Stomach (tissue), 9 donors: ENCODE measurements around the gene LRRC63. TPM values are rescaled to one million over a fixed set of nuclear protein-coding genes. Genes with fewer than 3 reads are reported as not detected.
A peak's percentile ranks its signal among the peaks of the same experiment; 100 is the strongest.

Experiments
- DNase-seq, 2 donors: peaks; one replicate each; pipeline versions ENCODE4 v3.0.0 to v3.0.0-alpha.2; 2013 to 2019
- H3K27ac ChIP-seq, 5 donors: fragments of 200-600 bp in 4 of 5; sonication (generic) in 4 of 5; one replicate each; pipeline ENCODE4 v1.5.1; 2013 to 2019; ENCODE audit warnings: mild to moderate bottlenecking in 1 of 5, moderate library complexity in 1 of 5
- H3K27me3 ChIP-seq, 3 donors: fragments of 200-600 bp; sonication (generic); one replicate each; pipeline ENCODE4 v1.5.1; 2017 to 2019; ENCODE audit warnings: mixed run types in 1 of 3
- H3K36me3 ChIP-seq, 4 donors: fragments of 200-600 bp; sonication (generic); 1 replicate in 3 of 4; 2 replicates in 1 of 4; pipeline ENCODE4 v1.5.1; 2016 to 2019
- H3K4me1 ChIP-seq, 4 donors: fragments of 200-600 bp; sonication (generic); one replicate each; pipeline ENCODE4 v1.5.1; 2016 to 2019
- H3K4me3 ChIP-seq, 4 donors: fragments of 200-600 bp; sonication (generic) in 3 of 4; one replicate each; pipeline ENCODE4 v1.5.1; 2016 to 2019; ENCODE audit warnings: mild to moderate bottlenecking in 1 of 4
- H3K9me3 ChIP-seq, 4 donors: fragments of 200-600 bp; sonication (generic); one replicate each; pipeline ENCODE4 v1.5.1; 2016 to 2019
- CTCF ChIP-seq, 7 experiments: fragments of 450-650 bp in 4 of 7; fragments of 200-600 bp in 3 of 7; sonication (generic) in 3 of 7; IDR thresholded peaks; one replicate each; pipeline ENCODE4 v1.5.1; 2016 to 2019; ENCODE audit warnings: antibody characterized with exemption in 7 of 7, control low read depth in 2 of 7, mild to moderate bottlenecking in 1 of 7
- EP300 ChIP-seq: sonication (generic); formaldehyde crosslinking; IDR thresholded peaks from one replicate; pipeline ENCODE4 v1.6.1; 2017; ENCODE audit warnings: antibody characterized with exemption
- POLR2A ChIP-seq, 4 donors: fragments of 450-650 bp; IDR thresholded peaks; one replicate each; pipeline ENCODE4 v1.6.1; 2016; ENCODE audit warnings: antibody characterized with exemption in 4 of 4, control low read depth in 2 of 4, mild to moderate bottlenecking in 1 of 4, moderate library complexity in 1 of 4
- POLR2AphosphoS5 ChIP-seq, 3 donors: sonication (generic); formaldehyde crosslinking; IDR thresholded peaks; one replicate each; pipeline ENCODE4 v1.6.1; 2016; ENCODE audit warnings: antibody characterized with exemption in 3 of 3
- WGBS, 5 donors: extraction: QIAGEN DNeasy Blood & Tissue Kit in 3 of 5; methylation state at CpG; one replicate each; pipeline versions ENCODE4 v1.1.5 to v1.1.7; 2013 to 2018; 5-methylcytosine and 5-hydroxymethylcytosine counted together
- intact Hi-C: fragments of 100-400 bp; cut with DNase I; formaldehyde crosslinking; loops from one replicate; pipeline ENCODE4 v1.15.1; 2023; ENCODE audit warnings: low total_unique reads
- polyA plus RNA-seq, 3 donors: library from polyadenylated mRNA; stranded (reverse); fragments of 200-250 nt; gene quantifications; one replicate each; pipeline ENCODE4 v1.2.3, GENCODE V29; 2013
- total RNA-seq, 5 donors: library from RNA; depleted of rRNA; stranded (reverse); fragments of >200 nt; gene quantifications; one replicate each; pipeline versions ENCODE4 v1.1.0 to v1.2.3, GENCODE V29; 2014 to 2016
- donor health status: healthy with polysubstance abuse.
- donor health status: Bipolar disorder and iron deficiency.
- donor health status: healthy.

LRRC63 gene
- total and polyA plus RNA-seq, 8 donors = 0.73 TPM; not detected in 7

DNA sequence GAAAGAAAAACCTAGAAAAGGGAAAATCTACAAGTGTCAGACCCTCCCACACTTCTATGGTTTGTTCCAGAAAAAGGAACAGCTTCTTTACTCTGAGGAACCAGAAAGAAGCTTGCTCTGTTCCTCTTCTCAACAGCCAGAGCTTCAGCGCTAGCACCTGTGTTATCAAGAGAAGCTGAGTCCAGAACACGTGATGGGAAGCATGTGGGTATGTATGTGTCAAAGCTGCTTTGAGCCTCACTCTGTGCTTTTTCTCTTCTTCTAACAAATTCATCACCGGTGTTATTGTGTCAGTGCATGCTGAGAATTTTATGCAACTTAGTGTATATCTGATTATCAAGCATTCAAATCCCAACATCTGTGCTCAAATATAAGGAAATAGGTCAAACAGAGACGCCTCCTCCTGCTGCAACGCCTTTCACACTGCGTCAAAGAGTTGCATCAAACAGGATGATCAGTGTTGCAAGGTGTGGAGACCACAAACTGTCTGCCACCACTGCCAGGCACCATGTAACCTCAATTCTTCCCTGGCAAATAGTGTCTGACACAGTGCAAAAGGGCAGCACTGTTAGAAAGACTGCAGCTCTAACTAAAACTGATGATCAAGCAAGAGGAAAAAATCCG, 83.9 kb downstream of the LRRC63 start:
- Histone ChIP-seq H3K4me3 (no peak overlapping the region), H3K27me3 (no peaks in the 10 kb centered on the region), H3K9me3 (no peaks in the 10 kb centered on the region), H3K4me1 (peaks cover 9 to 37% (median 17%) of the 10 kb centered on the region in 4 donors), H3K27ac (peak overlapping the region in 4 of 5 donors; percentile 28 to 73 (median 54)), H3K36me3 (no peaks in the 10 kb centered on the region)
- TF ChIP-seq CTCF (IDR thresholded peaks at IDR 0.05) (no peak), POLR2A (IDR thresholded peaks at IDR 0.05) (no peak), POLR2AphosphoS5 (IDR thresholded peaks at IDR 0.05) (peak in 1 of 3 donors; percentile 33)
- peak; percentile 34 to 45 for DNase-seq
- intact Hi-C loops = no loop called here
- WGBS, 5 donors = 47 to 66% (median 54%) methylated on average over 7 of the region's 7 CpGs

DNA sequence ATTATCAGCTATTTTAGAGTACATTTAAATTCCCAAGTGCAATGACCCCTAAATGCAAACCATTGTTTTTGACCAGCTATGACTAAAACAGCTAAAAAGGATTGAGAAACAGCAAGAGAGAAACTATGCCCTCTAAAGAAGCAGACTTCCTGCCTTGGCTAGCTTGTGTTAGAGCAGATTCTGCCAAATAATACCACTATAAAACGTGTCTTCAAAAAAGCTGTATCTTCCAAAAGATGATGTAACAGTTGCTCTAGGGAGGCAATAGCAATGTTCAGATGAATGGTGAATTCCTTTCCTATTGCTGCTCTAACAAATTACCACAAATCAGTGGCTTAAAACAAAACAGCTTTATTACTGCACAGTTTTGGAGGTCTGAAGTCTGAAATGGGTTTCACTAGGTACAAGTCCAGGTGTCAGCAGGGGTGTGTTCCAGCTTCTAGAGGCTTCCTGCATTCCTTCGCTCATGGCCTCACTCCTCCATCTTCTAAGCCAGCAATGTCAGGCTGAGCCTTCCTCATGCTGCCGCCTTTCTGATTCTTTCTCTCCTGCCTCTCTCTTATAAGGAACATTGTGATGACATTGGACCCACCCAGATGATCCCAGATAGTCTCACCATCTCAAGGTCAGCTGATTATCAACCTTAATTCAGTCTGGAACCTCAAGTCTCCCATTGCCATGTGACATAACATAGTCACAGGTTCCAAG, 84.5 kb downstream of the LRRC63 start:
- Histone ChIP-seq H3K27ac (peak overlapping the region in 4 of 5 donors; percentile 42 to 73 (median 58)), H3K27me3 (no peaks in the 10 kb centered on the region), H3K4me3 (no peak overlapping the region), H3K9me3 (no peaks in the 10 kb centered on the region), H3K36me3 (no peaks in the 10 kb centered on the region), H3K4me1 (peaks cover 9 to 37% (median 17%) of the 10 kb centered on the region in 4 donors)
- DNase-seq = peak in 1 of 2 donors; percentile 56
- WGBS, 5 donors = 73 to 85% (median 77%) methylated on average over 3 of the region's 3 CpGs
- intact Hi-C loops = no loop called here
- no peak for TF ChIP-seq POLR2A (IDR thresholded peaks at IDR 0.05)
- TF ChIP-seq EP300 = no peak
- peak in 1 of 3 donors; percentile 1 for TF ChIP-seq POLR2AphosphoS5 (IDR thresholded peaks at IDR 0.05)

DNA sequence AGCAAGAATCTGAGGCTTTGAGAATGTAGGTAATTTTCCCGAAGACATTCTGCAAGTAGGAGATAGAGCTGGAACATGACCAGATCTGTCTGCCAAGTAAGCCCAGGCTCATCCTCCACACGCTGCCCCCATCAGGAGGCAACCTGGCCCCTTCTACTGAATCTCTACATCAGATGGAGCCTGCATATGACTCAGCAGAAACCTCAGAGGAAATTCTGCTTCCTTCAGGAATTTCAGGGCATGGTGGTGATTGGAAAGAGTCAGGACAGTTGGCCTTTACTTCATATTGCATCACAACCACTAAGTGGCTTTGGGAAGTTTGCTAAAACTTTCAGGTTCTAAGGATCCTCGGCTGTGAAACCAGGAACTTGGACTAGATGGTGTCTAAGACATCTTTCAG, 85.2 kb downstream of the LRRC63 start:
- H3K27ac ChIP-seq = peak overlapping the region in 4 of 5 donors; percentile 42 to 73 (median 58)

GRCh38 chr13:46297361-46297811, 85.7 kb downstream of the LRRC63 start:
- WGBS, 5 donors = 22 to 38% (median 28%) methylated on average over 3 of the region's 3 CpGs
- no peak for DNase-seq
- no peak for TF ChIP-seq CTCF (IDR thresholded peaks at IDR 0.05)
- TF ChIP-seq EP300 = no peak
- peak in 1 of 3 donors; percentile 29 for TF ChIP-seq POLR2AphosphoS5 (IDR thresholded peaks at IDR 0.05)
- no peak for TF ChIP-seq POLR2A (IDR thresholded peaks at IDR 0.05)
- peaks cover 0 to 3% (median 0%) of the 10 kb centered on the region in 4 donors for H3K9me3 ChIP-seq
- intact Hi-C loops = no loop called here
- no peak overlapping the region for H3K4me3 ChIP-seq
- peaks cover 9 to 37% (median 17%) of the 10 kb centered on the region in 4 donors for H3K4me1 ChIP-seq
- peak overlapping the region in 4 of 5 donors; percentile 42 to 73 (median 58) for H3K27ac ChIP-seq
- no peaks in the 10 kb centered on the region for H3K36me3 ChIP-seq
- no peaks in the 10 kb centered on the region for H3K27me3 ChIP-seq

More for the DNA sequence above, 85.2 kb downstream of the LRRC63 start:
- H3K4me3 ChIP-seq = no peak overlapping the region
- no peaks in the 10 kb centered on the region for H3K27me3 ChIP-seq
- no peaks in the 10 kb centered on the region for H3K36me3 ChIP-seq
- 32 to 58% (median 48%) methylated on average over 3 of the region's 3 CpGs for WGBS, 5 donors
- intact Hi-C loops = no loop called here
- H3K4me1 ChIP-seq = peaks cover 9 to 37% (median 17%) of the 10 kb centered on the region in 4 donors
- peaks cover 0 to 3% (median 0%) of the 10 kb centered on the region in 4 donors for H3K9me3 ChIP-seq
- DNase-seq = no peak
- TF ChIP-seq EP300 (no peak), CTCF (IDR thresholded peaks at IDR 0.05) (no peak), POLR2AphosphoS5 (IDR thresholded peaks at IDR 0.05) (no peak), POLR2A (IDR thresholded peaks at IDR 0.05) (no peak)
